HEK293 (cell line): Measurements from ENCODE around the gene ZSCAN10.

Experiments
- GFI1B ChIP-seq: fragments of 450-650 bp; formaldehyde crosslinking; IDR thresholded peaks from 2 replicates; pipeline ENCODE4 v1.5.1; 2016; ENCODE audit warnings: missing biosample characterization, missing genetic modification characterization
- GLI4 ChIP-seq: fragments of 450-650 bp; formaldehyde crosslinking; IDR thresholded peaks from 2 replicates; pipeline ENCODE4 v1.5.1; 2016; ENCODE audit warnings: missing biosample characterization, missing genetic modification characterization
- HOXA7 ChIP-seq: sonication (generic); formaldehyde crosslinking; IDR thresholded peaks from 2 replicates; pipeline ENCODE4 v1.8.1; 2022; ENCODE audit warnings: missing genetic modification reagents, borderline replicate concordance
- KLF10 ChIP-seq: fragments of 450-650 bp; IDR thresholded peaks from 2 replicates; pipeline ENCODE4 v1.5.1; 2018; ENCODE audit warnings: missing biosample characterization, mild to moderate bottlenecking, missing genetic modification characterization
- KLF8 ChIP-seq: fragments of 450-650 bp; formaldehyde crosslinking; IDR thresholded peaks from 2 replicates; pipeline ENCODE4 v1.5.1; 2016; ENCODE audit warnings: missing biosample characterization, missing genetic modification characterization
- MYNN ChIP-seq: fragments of 450-650 bp; formaldehyde crosslinking; IDR thresholded peaks from 2 replicates; pipeline ENCODE4 v1.5.1; 2016; ENCODE audit warnings: missing biosample characterization, missing genetic modification characterization, borderline replicate concordance
- PRDM2 ChIP-seq: fragments of 450-650 bp; formaldehyde crosslinking; IDR thresholded peaks from 2 replicates; pipeline ENCODE4 v1.5.1; 2016; ENCODE audit warnings: missing biosample characterization, missing genetic modification characterization, borderline replicate concordance
- TSHZ1 ChIP-seq: fragments of 450-650 bp; formaldehyde crosslinking; IDR thresholded peaks from 2 replicates; pipeline ENCODE4 v1.5.1; 2016; ENCODE audit warnings: missing biosample characterization, missing genetic modification characterization, borderline replicate concordance
- ZBTB49 ChIP-seq: fragments of 450-650 bp; formaldehyde crosslinking; IDR thresholded peaks from 2 replicates; pipeline ENCODE4 v1.5.1; 2016; ENCODE audit warnings: missing biosample characterization, missing genetic modification characterization, low read depth
- ZBTB7A ChIP-seq: fragments of 450-650 bp; formaldehyde crosslinking; IDR thresholded peaks from 2 replicates; pipeline ENCODE4 v1.5.1; 2016; ENCODE audit warnings: low read depth, missing biosample characterization, missing genetic modification characterization
- ZFP37 ChIP-seq: fragments of 450-650 bp; formaldehyde crosslinking; IDR thresholded peaks from 2 replicates; pipeline ENCODE4 v1.5.1; 2016; ENCODE audit warnings: missing biosample characterization, missing genetic modification characterization
- ZFP41 ChIP-seq: fragments of 450-650 bp; formaldehyde crosslinking; IDR thresholded peaks from 2 replicates; pipeline ENCODE4 v1.5.1; 2016; ENCODE audit warnings: missing biosample characterization, missing genetic modification characterization, borderline replicate concordance
- ZNF10 ChIP-seq: fragments of 450-650 bp; formaldehyde crosslinking; IDR thresholded peaks from 2 replicates; pipeline ENCODE4 v1.5.1; 2017; ENCODE audit warnings: missing biosample characterization, missing genetic modification characterization
- ZNF133 ChIP-seq: fragments of 450-650 bp; formaldehyde crosslinking; IDR thresholded peaks from 2 replicates; pipeline ENCODE4 v1.5.1; 2016; ENCODE audit warnings: missing biosample characterization, missing genetic modification characterization
- ZNF157 ChIP-seq: fragments of 450-650 bp; formaldehyde crosslinking; IDR thresholded peaks from 2 replicates; pipeline ENCODE4 v1.5.1; 2016; ENCODE audit warnings: missing biosample characterization, missing genetic modification characterization
- ZNF19 ChIP-seq: fragments of 450-650 bp; formaldehyde crosslinking; IDR thresholded peaks from 2 replicates; pipeline ENCODE4; 2016; ENCODE audit warnings: missing biosample characterization, missing genetic modification characterization, low read depth
- ZNF341 ChIP-seq: fragments of 450-650 bp; formaldehyde crosslinking; IDR thresholded peaks from 2 replicates; pipeline ENCODE4; 2016; ENCODE audit warnings: low read depth, missing biosample characterization, missing genetic modification characterization
- ZNF433 ChIP-seq: fragments of 450-650 bp; formaldehyde crosslinking; IDR thresholded peaks from 2 replicates; pipeline ENCODE4 v1.5.1; 2016; ENCODE audit warnings: missing biosample characterization, missing genetic modification characterization, low read depth
- ZNF501 ChIP-seq: fragments of 450-650 bp; formaldehyde crosslinking; IDR thresholded peaks from 2 replicates; pipeline ENCODE4 v1.5.1; 2016; ENCODE audit warnings: missing biosample characterization, missing genetic modification characterization
- ZNF529 ChIP-seq: fragments of 450-650 bp; formaldehyde crosslinking; IDR thresholded peaks from 2 replicates; pipeline ENCODE4 v1.5.1; 2017; ENCODE audit warnings: missing genetic modification characterization, missing biosample characterization; ENCODE audit not compliant: insufficient replicate concordance
- ZNF548 ChIP-seq: fragments of 450-650 bp; formaldehyde crosslinking; IDR thresholded peaks from 2 replicates; pipeline ENCODE4 v1.5.1; 2016; ENCODE audit warnings: missing biosample characterization, missing genetic modification characterization
- ZNF555 ChIP-seq: fragments of 450-650 bp; formaldehyde crosslinking; conservative IDR thresholded peaks from 2 replicates; pipeline ENCODE4 v1.5.1; 2017; ENCODE audit warnings: missing biosample characterization, mild to moderate bottlenecking, missing genetic modification characterization, inconsistent platforms
- ZNF561 ChIP-seq: fragments of 450-650 bp; IDR thresholded peaks from 2 replicates; pipeline ENCODE4 v1.5.1; 2018; ENCODE audit warnings: missing biosample characterization, missing genetic modification characterization, borderline replicate concordance
- ZNF610 ChIP-seq: fragments of 450-650 bp; formaldehyde crosslinking; IDR thresholded peaks from 2 replicates; pipeline ENCODE4 v1.5.1; 2016; ENCODE audit warnings: missing biosample characterization, missing genetic modification characterization, borderline replicate concordance
- ZNF645 ChIP-seq: fragments of 450-650 bp; formaldehyde crosslinking; IDR thresholded peaks from 2 replicates; pipeline ENCODE4; 2016; ENCODE audit warnings: missing biosample characterization, missing genetic modification characterization
- ZNF768 ChIP-seq: fragments of 450-650 bp; formaldehyde crosslinking; IDR thresholded peaks from 2 replicates; pipeline ENCODE4 v1.5.1; 2018; ENCODE audit warnings: missing biosample characterization, mild to moderate bottlenecking, missing genetic modification characterization
- ZNF843 ChIP-seq: fragments of 450-650 bp; formaldehyde crosslinking; IDR thresholded peaks from 2 replicates; pipeline ENCODE4 v1.5.1; 2016; ENCODE audit warnings: missing biosample characterization, missing genetic modification characterization

ZSCAN10 gene

GRCh38 chr16:3129137-3130131 lies 30.3 kb upstream of the ZSCAN10 start (continued):
- TF ChIP-seq ZNF501 (no peak), ZFP41 (tag by site-specific recombination) (no peak), ZNF561 (tag by site-specific recombination) (no peak), ZNF341 (tag by site-specific recombination) (no peak), ZNF610 (tag by site-specific recombination) (no peak), KLF10 (peak; percentile 62; the same call in 1 of the 2 replicates), ZNF843 (tag by site-specific recombination) (no peak), ZNF645 (no peak), ZBTB7A (tag by site-specific recombination) (no peak), GLI4 (tag by site-specific recombination) (no peak), TSHZ1 (tag by site-specific recombination) (no peak), ZFP37 (tag by site-specific recombination) (peak; percentile 26; the same call in 1 of the 2 replicates), GFI1B (tag by site-specific recombination) (no peak), ZNF19 (tag by site-specific recombination) (no peak), KLF8 (no peak), ZNF768 (tag by site-specific recombination) (no peak), ZBTB49 (tag by site-specific recombination) (no peak), ZNF133 (no peak), HOXA7 (no peak), ZNF433 (tag by site-specific recombination) (no peak), ZNF10 (tag by site-specific recombination) (no peak), ZNF555 (tag by site-specific recombination) (no peak), ZNF548 (tag by site-specific recombination) (no peak), ZNF529 (tag by site-specific recombination) (no peak), PRDM2 (no peak), ZNF157 (no peak), MYNN (no peak)
